ENCODE measurements around the gene HTRA3.

The HTRA3 gene

DNA sequence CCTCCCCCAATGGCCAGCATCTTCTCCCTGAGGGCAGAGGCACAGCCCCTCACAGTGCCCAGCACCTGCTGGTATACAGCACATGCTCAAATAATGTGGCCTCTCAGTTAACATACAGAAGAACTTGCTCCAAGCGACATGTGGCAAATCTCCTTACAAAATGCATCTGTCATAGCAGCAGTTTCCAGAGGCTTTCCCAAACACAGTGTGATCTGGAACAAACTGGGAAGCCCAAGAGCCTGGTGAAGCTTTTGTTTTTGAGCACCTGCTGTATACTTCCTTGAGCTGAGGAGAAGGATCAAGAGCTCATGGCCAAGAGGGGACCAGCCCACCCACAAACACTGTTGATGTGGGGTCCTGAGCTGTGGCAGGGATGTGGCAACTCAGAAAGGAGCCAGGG lies 34.8 kb upstream of the HTRA3 start:
- DNase-seq (ENCODE audit: low read depth in 2 of 2): no peak

DNA sequence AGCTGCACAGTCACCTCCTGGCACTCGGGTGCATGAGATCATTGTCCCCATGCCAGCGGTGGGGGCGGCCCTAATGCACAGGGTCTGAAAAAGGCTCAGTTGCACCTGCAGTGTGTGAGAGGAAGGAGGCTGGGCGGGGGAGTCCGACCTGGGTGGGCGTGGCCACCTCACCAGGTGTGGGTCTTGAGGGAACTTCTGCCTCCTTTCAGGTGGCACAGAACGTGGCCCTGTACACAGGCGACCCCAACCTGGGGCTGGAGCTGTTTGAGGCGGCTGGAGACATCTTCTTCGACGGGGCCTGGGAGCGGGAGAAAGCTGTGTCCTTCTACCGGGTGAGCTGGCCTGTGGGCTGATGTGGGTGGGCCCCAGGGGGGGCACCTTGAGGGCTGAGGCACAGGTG lies 34.3 kb upstream of the HTRA3 start:
- no peak for DNase-seq (ENCODE audit: low read depth in 2 of 2)

DNA sequence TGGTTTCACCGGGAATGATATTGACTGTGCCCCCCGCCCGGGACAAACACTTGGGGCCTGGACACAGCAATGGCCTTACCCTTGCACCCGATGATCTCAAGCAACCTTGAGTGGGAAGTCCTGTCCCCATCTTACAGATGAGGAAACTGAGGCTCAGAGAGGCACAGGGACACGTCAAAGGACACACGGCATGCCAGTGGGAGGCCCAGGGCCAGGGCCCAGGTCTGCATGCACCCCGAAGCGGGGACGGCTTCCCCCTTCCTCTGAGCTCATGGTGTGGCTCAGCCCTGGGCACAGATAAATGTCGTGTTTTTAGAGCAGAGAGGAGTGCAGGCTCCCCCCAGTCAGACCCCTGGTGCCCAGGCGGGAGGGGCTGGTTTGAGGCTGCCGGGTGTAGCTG lies 33.9 kb upstream of the HTRA3 start:
- DNase-seq (ENCODE audit: low read depth in 2 of 2): no peak

DNA sequence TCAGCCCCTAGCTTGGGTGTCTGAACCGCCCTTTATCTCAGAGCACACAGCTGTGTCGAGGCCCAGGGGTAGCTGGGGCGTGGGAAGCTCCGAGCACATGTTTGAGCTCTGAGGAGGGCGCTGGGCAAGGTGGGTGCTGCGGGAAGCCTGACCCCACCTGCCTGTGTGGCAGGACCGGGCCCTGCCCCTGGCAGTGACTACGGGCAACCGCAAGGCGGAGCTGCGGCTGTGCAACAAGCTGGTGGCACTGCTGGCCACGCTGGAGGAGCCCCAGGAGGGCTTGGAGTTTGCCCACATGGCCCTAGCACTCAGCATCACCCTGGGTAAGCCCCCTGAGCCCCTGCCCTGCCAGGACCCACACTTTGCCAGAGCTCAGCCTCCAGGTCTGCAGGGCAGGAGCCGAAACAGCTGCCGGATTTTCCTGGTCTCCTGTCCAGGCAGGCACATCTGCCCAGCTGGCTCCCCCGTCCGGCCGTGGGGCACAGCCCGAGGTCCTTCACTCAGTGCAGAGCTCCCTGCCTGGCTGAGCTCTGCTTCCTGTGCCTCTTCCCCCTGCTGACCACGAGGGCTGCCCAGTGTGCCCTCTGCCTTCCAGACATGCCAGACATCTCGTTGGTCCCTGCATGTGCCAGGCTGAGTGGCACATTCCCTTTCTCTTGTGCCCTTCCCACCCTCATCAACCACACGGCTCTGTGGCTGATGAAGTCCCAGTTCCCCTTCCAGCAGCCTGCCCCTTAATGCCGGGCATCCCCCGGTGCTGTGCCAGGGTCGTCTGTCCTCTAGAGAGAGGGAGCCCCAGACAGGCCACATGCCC lies 33.2 kb upstream of the HTRA3 start:
- DNase-seq (ENCODE audit: low read depth in 2 of 2): no peak

DNA sequence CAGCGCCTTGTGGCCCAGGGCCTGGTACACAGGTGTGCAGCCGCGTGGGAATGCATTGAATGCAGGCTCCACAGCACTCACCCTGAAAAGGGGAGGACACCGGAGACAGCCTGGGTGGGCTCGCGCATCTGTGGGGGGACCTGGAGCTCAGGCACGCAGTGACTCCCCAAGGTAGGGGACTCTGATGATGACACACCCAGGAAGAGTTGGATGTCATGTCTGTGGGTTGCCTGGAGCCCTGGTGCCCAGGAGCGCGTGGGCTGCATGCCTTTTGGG lies 32.7 kb upstream of the HTRA3 start:
- DNase-seq (ENCODE audit: low read depth in 2 of 2): no peak

DNA sequence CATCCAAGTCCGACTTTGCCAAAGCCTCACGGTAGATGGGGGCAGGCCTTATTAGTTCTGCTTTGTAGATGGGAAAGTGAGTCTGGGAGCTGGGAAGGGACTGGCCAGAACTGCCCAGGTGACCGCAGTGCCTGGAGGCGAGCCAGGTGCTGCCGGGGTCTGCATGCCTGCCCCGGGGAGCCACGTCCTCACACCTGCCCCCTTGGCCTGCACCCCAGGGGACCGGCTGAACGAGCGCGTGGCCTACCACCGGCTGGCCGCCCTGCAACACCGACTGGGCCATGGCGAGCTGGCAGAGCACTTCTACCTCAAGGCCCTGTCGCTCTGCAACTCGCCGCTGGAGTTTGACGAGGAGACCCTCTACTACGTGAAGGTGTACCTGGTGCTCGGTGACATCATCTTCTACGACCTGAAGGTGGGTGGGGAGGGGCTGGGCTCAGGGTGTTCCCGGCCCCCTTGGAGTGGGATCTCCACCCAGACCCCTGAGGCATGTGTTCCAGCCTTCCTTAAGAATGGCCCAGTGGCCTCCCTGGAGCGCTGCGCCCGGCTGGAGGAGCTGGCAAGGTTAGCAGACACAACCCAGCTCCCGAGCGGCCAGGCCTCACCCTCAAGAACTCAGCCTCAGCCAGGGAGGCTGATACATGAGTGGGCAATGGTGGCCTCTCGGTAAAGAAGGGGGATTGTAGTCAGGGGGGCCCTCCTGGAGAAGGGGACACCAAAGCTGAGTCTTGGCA lies 32.1 kb upstream of the HTRA3 start:
- DNase-seq (ENCODE audit: low read depth in 2 of 2): no peak

DNA sequence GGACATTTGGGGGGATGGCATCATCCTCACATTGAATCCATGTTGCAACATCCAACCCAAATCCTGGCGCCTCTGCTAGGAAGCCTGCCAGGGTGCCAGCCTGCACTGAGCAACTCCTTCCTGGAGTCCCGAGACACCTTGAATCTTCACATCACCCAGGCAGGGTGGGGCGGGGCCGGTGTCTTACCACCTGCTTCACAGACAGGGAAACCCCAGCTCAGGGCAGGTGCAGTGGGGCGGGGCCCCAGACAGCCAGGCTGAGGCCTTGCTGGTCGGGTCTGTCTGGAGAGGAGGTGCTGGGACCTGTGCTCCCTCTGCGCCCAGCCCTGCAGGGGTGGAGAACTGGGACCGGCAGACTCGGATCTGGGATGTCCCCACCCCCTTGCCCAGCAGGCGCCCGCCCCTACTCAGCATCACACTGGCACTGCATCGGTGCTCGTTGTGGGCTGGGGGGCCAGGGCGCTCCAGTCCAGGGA lies 31.5 kb upstream of the HTRA3 start:
- DNase-seq (ENCODE audit: low read depth in 2 of 2): no peak

DNA sequence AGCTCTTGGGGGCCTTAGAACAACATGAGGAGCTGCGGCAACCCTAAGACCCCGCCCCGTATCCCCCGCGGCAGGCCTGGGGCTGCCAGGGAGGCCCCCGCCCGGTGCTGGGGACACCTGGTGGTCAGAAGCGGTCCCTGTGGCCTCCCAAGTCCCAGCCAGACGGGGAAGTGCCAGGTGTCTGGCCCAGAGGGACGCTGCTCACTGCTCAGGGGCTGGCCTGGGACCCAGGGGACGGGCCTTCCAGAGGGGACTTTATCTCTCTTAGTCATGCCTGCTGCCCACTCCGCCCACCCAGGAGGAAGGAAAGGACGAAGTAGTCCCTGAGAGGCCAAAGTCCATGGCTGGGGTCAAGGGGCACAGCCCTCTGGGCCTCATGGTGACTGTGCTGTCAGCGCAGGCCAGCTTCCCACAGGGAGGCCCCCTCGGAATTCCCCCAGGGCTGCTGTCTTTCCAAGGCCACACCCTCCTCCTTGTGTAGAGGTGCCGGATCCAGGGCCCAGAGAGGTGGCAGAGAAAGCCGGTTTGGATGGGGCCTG lies 31.0 kb upstream of the HTRA3 start:
- no peak for DNase-seq (ENCODE audit: low read depth in 2 of 2)

DNA sequence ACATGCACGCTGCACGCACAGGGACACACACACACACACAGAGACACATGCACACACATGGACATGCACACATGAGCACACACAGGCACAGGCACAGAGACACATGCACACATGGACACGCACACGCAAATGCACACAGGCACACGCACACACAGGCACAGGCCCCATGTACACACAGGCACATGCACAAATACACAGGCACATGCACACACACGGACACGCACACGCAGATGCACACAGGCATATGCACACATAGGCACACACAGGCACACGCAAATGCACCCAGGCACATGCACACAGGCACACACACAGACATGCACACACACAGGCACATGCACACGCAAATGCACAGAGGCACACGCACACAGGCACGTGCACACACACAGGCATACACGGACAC lies 30.3 kb upstream of the HTRA3 start:
- DNase-seq (ENCODE audit: low read depth in 2 of 2): no peak

DNA sequence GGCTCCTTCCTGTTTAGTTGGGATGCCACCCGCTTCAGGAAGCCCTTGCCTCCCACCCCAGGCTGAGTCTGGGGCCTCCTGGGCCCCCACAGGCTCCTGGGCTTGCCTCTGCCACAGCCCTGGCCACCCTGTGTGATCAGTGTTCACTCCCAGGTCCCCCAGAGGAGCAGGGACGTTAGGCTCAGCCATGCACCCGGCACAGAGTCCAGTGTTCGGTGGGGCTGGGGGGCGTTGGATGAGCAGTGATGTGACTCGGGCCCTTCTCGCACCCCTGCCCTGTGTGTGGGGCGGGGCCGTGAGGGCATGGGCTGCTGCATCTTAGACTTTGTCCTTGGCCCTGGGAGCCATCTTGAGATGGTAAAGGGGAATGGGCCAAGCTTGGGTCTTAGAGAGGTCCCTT lies 29.9 kb upstream of the HTRA3 start:
- no peak for DNase-seq (ENCODE audit: low read depth in 2 of 2)

DNA sequence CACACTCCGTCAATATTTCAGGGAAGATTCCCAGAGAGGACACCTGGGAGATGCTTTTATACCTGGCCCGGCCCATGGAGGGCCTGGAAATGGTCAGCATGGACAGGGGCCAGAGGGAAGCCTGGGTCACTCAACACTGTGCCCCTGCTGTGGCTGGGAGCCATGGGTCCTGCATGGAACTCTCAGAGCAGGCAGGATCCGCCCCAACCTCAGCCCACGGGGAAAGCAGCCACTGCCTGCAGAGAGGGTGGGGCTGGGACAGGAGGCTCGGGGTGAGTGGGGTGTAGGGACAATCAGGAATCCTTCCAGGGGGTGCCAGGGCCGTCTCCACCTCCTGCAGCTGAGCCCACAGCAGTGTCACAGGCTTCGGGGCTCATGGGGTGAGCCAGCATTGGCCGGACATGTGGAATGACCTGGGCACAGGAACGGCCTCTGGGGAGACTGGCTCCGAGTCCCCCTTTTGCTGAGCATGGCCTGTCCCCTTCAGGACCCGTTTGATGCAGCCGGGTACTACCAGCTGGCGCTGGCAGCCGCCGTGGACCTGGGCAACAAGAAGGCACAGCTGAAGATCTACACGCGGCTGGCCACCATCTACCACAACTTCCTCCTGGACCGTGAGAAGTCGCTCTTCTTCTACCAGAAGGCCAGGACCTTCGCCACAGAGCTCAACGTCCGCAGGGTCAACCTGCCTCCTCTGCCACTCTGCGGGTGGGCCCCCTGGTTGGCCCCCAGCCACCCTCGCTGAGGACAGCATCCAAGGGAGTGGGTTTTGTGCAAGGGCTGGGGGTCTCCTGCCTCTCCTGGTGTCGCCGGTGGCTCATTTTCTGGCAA lies 29.1 kb upstream of the HTRA3 start:
- DNase-seq (ENCODE audit: low read depth in 2 of 2): no peak

DNA sequence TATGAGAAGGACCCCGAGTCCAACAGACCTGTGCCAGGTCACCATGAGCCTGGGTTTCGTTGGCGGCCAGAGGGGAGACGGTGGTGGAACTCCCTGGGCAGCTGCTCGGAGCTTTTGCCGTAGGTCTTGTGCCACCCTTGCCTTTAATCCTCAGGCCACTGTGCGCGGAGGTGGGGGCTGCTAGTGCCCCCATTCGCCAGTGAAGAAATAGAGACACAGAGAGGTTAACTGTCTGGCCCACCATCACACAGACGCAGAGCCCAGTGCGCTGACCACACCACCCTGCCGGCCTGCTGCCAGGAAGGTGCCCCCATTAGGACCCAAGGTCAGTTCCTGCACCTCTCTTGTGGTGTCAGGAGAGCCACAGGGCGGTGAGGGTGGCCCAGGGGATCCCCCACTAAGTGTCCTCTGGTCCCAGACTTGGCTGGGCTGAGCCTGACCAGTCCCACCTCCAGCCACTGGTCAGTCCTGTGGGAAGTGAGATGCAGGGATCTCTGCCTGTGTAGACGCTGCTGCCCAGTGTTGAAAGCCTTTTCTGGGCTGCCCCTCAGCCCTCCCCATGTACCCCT lies 28.3 kb upstream of the HTRA3 start:
- DNase-seq (ENCODE audit: low read depth in 2 of 2): no peak

DNA sequence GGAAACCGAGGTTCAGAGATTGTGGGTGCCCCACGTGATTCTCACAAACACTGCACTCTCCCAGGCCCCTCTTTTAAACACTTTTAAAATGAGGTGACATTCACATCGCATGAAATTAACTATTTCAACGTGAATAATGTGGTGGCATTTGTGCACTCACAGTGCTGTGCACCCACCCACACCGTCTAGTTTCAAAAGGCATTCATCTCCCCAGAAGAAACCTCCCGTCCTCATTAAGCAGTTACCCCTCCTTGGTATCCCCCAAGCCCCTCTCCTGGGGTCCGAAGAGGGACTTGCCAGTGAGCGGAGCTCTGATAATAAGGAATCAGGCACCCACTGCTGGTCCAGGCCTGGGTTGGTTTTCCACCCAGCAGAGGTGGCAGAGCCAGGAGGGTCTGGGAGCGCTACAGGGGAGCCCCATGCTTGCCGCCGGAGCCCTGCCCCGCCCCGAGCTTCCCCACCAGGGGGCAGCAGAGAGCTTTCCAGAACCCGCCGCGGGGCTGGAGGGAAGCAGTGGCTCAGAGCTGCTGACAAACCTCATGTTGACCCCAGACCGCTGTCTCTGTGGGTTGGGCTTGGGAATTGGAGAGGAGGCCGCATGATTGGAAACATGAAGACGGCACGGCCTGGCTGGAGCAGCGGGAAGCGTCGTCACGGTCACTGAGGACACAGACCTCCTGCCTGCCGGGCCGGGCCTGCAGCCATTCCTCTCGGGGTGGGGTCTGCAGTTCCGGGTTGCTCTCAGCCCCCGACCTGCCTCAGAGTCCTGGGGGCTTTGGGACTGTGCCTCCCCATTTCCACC lies 27.5 kb upstream of the HTRA3 start:
- DNase-seq (ENCODE audit: low read depth in 2 of 2): peak; percentile 69 to 92

DNA sequence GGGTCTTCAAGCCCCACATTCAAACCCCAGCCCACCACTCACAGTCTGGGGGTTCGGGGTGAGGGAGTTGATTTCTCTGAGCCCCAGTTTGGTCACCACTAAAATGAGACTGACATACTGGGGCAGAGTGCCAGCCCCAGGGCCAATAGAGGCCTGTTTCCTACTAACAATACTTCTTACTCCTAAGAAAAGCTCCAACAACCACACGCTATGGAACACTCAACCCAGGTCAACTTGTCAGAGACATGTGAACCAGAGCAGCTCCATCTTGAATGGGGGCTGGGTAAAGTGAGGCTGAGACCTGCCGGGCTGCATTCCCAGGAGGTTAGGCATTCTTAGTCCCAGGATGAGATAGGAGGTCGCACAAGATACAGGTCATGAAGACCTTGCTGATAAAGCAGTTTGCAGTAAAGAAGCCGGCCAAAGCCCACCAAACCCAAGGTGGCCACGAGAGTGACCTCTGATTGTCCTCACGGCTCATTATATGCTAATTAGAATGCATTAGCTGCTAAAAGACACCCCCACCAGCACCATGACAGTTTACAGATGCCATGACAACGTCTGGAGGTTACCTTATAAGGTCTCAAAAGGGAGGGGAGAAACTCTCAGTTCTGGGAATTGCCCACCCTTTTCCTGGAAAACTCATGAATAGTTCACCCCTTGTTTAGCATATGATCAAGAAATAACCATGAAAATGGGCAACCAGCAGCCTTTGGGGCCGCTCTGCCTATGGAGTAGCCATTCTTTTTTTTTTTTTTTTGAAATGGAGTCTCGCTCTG lies 26.6 kb upstream of the HTRA3 start:
- DNase-seq (ENCODE audit: low read depth in 2 of 2): no peak

DNA sequence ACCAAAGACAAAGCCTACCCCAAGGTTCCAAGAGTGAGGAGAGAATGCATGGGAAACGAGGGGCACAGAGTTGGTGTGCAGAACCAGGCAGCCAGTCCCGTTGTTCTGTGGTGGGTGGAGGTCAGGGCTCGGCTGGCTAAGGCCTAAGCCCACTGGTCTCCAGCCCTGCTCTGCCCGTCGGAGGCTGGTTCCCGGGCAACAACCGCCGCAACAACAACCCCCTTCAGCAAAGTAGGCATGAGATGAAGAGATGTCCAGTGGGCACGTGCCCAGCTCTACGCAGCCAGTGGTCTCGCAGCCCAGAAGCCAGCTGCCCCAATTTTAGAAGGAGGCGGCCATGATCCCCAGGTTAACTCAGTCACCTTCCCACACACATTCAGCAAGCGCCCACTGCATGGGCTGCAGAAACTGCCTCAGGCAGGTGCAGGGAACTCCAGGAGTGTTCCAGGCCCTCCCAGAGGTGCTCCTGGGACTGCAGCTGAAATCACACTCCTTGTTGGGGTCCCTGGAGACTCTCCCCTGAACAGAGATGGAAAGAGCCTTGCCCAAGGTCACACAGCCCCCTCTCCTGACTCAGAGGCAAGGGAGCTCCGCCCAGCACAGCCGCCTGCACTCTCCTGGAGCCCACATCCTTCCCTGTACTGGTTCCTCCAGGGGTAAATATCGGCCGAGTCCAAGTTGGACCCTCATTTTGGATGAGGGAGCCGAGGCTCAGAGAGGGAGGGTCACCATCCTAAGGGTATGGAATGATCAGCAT lies 25.4 kb upstream of the HTRA3 start:
- DNase-seq (ENCODE audit: low read depth in 2 of 2): no peak

DNA sequence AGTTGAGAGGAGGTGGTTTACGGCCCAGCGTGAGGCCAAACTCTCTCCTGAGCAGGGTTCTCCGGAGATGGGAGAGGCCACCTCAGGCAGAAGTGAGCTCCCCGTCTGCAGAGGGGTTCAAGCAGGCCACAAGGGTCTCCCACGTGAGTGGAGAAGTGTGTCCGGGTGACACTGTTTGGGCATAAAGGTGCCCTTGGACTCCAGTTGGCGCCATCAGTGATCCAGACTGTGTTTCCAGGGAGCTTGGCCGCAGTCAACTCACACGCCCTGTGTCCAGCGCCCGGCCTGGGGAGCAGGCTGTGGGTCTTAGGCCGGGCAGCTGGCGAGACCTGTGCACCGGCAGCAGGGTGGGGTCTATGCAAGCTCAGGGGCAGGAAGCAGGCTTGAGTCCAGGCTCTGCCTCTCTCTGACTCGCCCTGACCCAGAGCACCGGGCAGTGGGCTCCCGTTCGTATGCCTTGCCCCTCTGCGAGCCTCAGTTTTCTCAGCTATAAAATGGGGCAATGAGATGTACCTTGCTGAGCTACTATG lies 24.6 kb upstream of the HTRA3 start:
- DNase-seq (ENCODE audit: low read depth in 2 of 2): no peak

DNA sequence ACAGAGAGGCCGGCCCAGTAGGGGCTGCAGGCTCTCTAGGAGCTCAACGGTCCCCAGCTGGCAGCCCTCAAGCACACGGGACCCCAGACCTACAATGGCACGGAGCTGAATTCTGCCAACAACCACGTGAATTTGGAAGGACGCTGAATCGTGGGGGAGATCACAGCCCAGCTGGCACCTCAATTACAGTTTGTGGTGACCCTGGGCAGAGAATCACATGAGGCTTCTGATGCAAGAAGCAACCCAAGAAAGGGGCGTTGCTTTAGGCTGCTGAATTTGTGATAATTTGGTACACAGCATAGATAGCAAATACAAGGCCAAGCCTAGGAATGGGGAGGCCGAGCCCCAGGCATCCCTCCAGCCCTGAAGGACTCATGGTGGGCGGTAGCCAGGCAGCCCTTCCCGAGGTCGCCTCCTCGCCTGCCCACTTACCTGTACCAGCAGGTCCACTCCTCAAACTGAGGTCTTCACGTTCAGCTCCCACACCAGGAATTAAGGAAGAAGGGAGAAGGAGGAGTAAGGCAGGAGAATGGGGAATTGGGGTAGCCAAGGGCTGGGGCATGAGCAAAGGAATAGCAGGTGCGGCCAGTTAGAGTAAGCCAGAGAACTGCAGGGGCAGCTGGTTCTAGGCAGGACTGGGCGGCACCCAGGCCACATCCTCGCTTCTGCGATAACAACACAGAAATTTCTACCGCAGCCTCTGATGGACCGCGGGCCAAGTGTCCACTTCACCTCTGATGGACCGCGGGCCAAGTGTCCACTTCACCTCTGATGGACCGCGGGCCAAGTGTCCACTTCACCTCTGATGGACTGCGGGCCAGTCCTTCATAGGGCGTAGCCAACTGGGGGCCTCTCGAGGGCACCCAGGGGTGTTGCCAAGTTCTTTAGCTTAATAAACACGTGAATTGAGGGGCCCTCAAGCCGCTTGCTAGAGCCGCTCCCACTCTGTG lies 23.4 kb upstream of the HTRA3 start:
- no peak for DNase-seq (ENCODE audit: low read depth in 2 of 2)

Data from stimulated activated CD4-positive, alpha-beta T cell treated with anti-CD3 and anti-CD28 coated beads, Interleukin-4, amount 100 ng/mL, for 48 hours (primary cell).